Uterus (tissue), 4 donors: ENCODE data around the gene ARHGAP42. TPM values are rescaled to one million over a fixed set of nuclear protein-coding genes. Genes with fewer than 3 reads are reported as not detected.

Experiments
- DNase-seq, 2 donors: peaks; one replicate each; pipeline ENCODE4 v3.0.0-alpha.2; 2019 to 2020
- H3K27ac ChIP-seq, 2 donors: fragments of 200-600 bp; sonication (generic); 1 replicate in 1 of 2; 2 replicates in 1 of 2; pipeline ENCODE4 v1.5.1; 2016 to 2018
- H3K27me3 ChIP-seq, 2 donors: fragments of 200-600 bp; sonication (generic); one replicate each; pipeline ENCODE4 v1.5.1; 2018 to 2019; ENCODE audit warnings: control low read depth in 1 of 2
- H3K36me3 ChIP-seq, 2 donors: fragments of 200-600 bp; sonication (generic); one replicate each; pipeline ENCODE4 v1.5.1; 2019; ENCODE audit warnings: control low read depth in 1 of 2
- H3K4me1 ChIP-seq, 2 donors: fragments of 200-600 bp; sonication (generic); one replicate each; pipeline ENCODE4 v1.5.1; 2018 to 2019; ENCODE audit warnings: control low read depth in 1 of 2
- H3K4me3 ChIP-seq, 2 donors: fragments of 200-600 bp; sonication (generic); 1 replicate in 1 of 2; 2 replicates in 1 of 2; pipeline ENCODE4 v1.5.1; 2018 to 2019; ENCODE audit warnings: mild to moderate bottlenecking in 1 of 2
- H3K9me3 ChIP-seq, 2 donors: fragments of 200-600 bp; sonication (generic); one replicate each; pipeline ENCODE4 v1.5.1; 2019; ENCODE audit warnings: control low read depth in 1 of 2
- CTCF ChIP-seq, 4 experiments: fragments of 200-600 bp in 2 of 4; fragments of 450-650 bp in 2 of 4; sonication (generic) in 2 of 4; IDR thresholded peaks; one replicate each; pipeline ENCODE4 v1.5.1; 2016 to 2019; ENCODE audit warnings: antibody characterized with exemption in 4 of 4, mild to moderate bottlenecking in 2 of 4, moderate library complexity in 1 of 4
- POLR2A ChIP-seq, 2 donors: fragments of 450-650 bp; IDR thresholded peaks; one replicate each; pipeline ENCODE4 v1.6.1; 2016; ENCODE audit warnings: antibody characterized with exemption in 2 of 2, mild to moderate bottlenecking in 1 of 2, moderate library complexity in 1 of 2
- intact Hi-C: fragments of 100-400 bp; cut with DNase I; formaldehyde crosslinking; loops from one replicate; pipeline ENCODE4 v1.15.1; 2023; ENCODE audit warnings: low total_unique reads
- total RNA-seq, 4 donors: library from RNA; depleted of rRNA in 3 of 4; stranded (reverse); fragments of >200 nt in 3 of 4; gene quantifications; one replicate each; pipeline versions ENCODE4 v1.1.0 to v1.2.4, GENCODE V29; 2014 to 2023
- donor health status: DM: yes; HTN: yes; CAD: no.

ARHGAP42 gene
- total RNA-seq, 4 donors from 2014 or later, result 10.2 to 51.6 (median 21.1) TPM

GRCh38 chr11:100680070-100680469 lies 7.0 kb upstream of the ARHGAP42 start:
- DNase-seq, result no peak
- H3K9me3 ChIP-seq, result no peaks in the 10 kb centered on the region
- no peaks in the 10 kb centered on the region for H3K36me3 ChIP-seq
- no peak overlapping the region for H3K4me3 ChIP-seq
- TF ChIP-seq POLR2A (IDR thresholded peaks at IDR 0.05) (no peak), CTCF (IDR thresholded peaks at IDR 0.05) (no peak)
- H3K27ac ChIP-seq, result no peak overlapping the region
- no peaks in the 10 kb centered on the region for H3K4me1 ChIP-seq
- H3K27me3 ChIP-seq, result no peaks in the 10 kb centered on the region
- intact Hi-C loops, result no loop called here

- TF ChIP-seq POLR2A (IDR thresholded peaks at IDR 0.05) (no peak), CTCF (IDR thresholded peaks at IDR 0.05) (no peak)
- peak; percentile 46 to 51 for DNase-seq
- no peak overlapping the region for H3K4me3 ChIP-seq
- no peaks in the 10 kb centered on the region for H3K4me1 ChIP-seq
- no peaks in the 10 kb centered on the region for H3K9me3 ChIP-seq
- intact Hi-C loops, result no loop called here
- peak overlapping the region in 1 of 2 donors; percentile 8 for H3K27ac ChIP-seq
- H3K27me3 ChIP-seq, result no peaks in the 10 kb centered on the region
- H3K36me3 ChIP-seq, result no peaks in the 10 kb centered on the region
These were observed 6.0 kb upstream of the ARHGAP42 start for GRCh38 chr11:100681064-100681502.

GRCh38 chr11:100682247-100682969 lies 4.7 kb upstream of the ARHGAP42 start:
- H3K27ac ChIP-seq, result peak overlapping the region in 1 of 2 donors; percentile 47
- no peaks in the 10 kb centered on the region for H3K9me3 ChIP-seq
- no peak for DNase-seq
- intact Hi-C loops, result no loop called here
- H3K36me3 ChIP-seq, result no peaks in the 10 kb centered on the region
- TF ChIP-seq CTCF (IDR thresholded peaks at IDR 0.05) (peak; percentile 41 to 59 (median 54)), POLR2A (IDR thresholded peaks at IDR 0.05) (no peak)
- no peak overlapping the region for H3K4me3 ChIP-seq
- no peaks in the 10 kb centered on the region for H3K27me3 ChIP-seq
- no peaks in the 10 kb centered on the region for H3K4me1 ChIP-seq

GRCh38 chr11:100683126-100683525 lies 4.0 kb upstream of the ARHGAP42 start:
- no peaks in the 10 kb centered on the region for H3K27me3 ChIP-seq
- H3K9me3 ChIP-seq, result no peaks in the 10 kb centered on the region
- intact Hi-C loops, result no loop called here
- no peak overlapping the region for H3K4me3 ChIP-seq
- no peak for DNase-seq
- H3K36me3 ChIP-seq, result no peaks in the 10 kb centered on the region
- H3K4me1 ChIP-seq, result no peaks in the 10 kb centered on the region
- H3K27ac ChIP-seq, result peak overlapping the region in 1 of 2 donors; percentile 89
- TF ChIP-seq CTCF (IDR thresholded peaks at IDR 0.05) (no peak), POLR2A (IDR thresholded peaks at IDR 0.05) (no peak)
